T-helper 22 cell (primary cell): Measurements from ENCODE around the gene PHF12.
A peak's percentile ranks its signal among the peaks of the same experiment; 100 is the strongest.
"Not testable (repeated sequence)": the region's sequence is repeated elsewhere in the genome, so short reads cannot be mapped to it uniquely, and the experiment has no call there.

Source experiments
- DNase-seq: peaks from one replicate; pipeline ENCODE4 v3.0.0-alpha.2; 2020; ENCODE audit warnings: low read depth

PHF12 gene

GRCh38 chr17:28901866-28902818 is 49.2 kb downstream of the PHF12 start:
- DNase-seq, result no peak

GRCh38 chr17:28900986-28901726 is 50.2 kb downstream of the PHF12 start:
- DNase-seq, result no peak

GRCh38 chr17:28899212-28899815 is 52.0 kb downstream of the PHF12 start:
- DNase-seq, result no peak

- DNase-seq, result no peak
These were observed 52.8 kb downstream of the PHF12 start for GRCh38 chr17:28898527-28898955.

- DNase-seq, result peak; percentile 17
These were observed 53.4 kb downstream of the PHF12 start for GRCh38 chr17:28897769-28898526.

GRCh38 chr17:28896884-28897768 is 54.2 kb downstream of the PHF12 start, which contains the start of gene FLOT2:
TSS of gene FLOT2 (minus strand) at chr17:28897733. CDS start at chr17:28897574, 159 bp downstream.
- DNase-seq, result peak; percentile 53

GRCh38 chr17:28896491-28896883 is 54.8 kb downstream of the PHF12 start:
- DNase-seq, result no peak

- no peak for DNase-seq
These were observed 55.4 kb downstream of the PHF12 start for GRCh38 chr17:28895794-28896447.

GRCh38 chr17:28893248-28894183 is 57.8 kb downstream of the PHF12 start:
- DNase-seq, result not testable (repeated sequence)

GRCh38 chr17:28892024-28892423 is 59.3 kb downstream of the PHF12 start:
- DNase-seq, result no peak

GRCh38 chr17:28891201-28891600 is 60.1 kb downstream of the PHF12 start:
- no peak for DNase-seq

GRCh38 chr17:28889996-28890395 is 61.3 kb downstream of the PHF12 start:
- no peak for DNase-seq

- no peak for DNase-seq
These were observed 62.5 kb downstream of the PHF12 start for GRCh38 chr17:28888832-28889231.

- DNase-seq, result no peak
These were observed 63.3 kb downstream of the PHF12 start for GRCh38 chr17:28887871-28888471.

GRCh38 chr17:28885951-28886350 is 65.4 kb downstream of the PHF12 start:
- no peak for DNase-seq

GRCh38 chr17:28885363-28885762 is 66.0 kb downstream of the PHF12 start:
- DNase-seq, result no peak

- DNase-seq, result no peak
These were observed 67.2 kb downstream of the PHF12 start for GRCh38 chr17:28883967-28884702.
